Keratinocyte (primary cell): ENCODE data around the gene NCK1. TPM values are rescaled to one million over a fixed set of nuclear protein-coding genes. Genes with fewer than 3 reads are reported as not detected.

Source experiments
- DNase-seq: peaks from one replicate; pipeline ENCODE4 v3.0.0-alpha.2; 2011; ENCODE audit warnings: low read depth, missing footprints, low spot score
- FAIRE-seq: peaks from 2 replicates; lab custom pipeline; 2011; peaks lifted over from hg19 to GRCh38; lab: Jason Lieb, UNC
- H2AFZ ChIP-seq: 2 replicates; pipeline ENCODE4 v1.6.0; 2012; ENCODE audit warnings: low read length, control low read depth, inconsistent platforms; ENCODE audit not compliant: control insufficient read depth
- H3K27ac ChIP-seq: 2 replicates; pipeline ENCODE4 v1.5.1; 2011; ENCODE audit warnings: low read length; ENCODE audit not compliant: control insufficient read depth, insufficient read depth
- H3K27me3 ChIP-seq: 3 replicates; pipeline ENCODE4 v1.6.0; 2011; ENCODE audit warnings: low read length; ENCODE audit not compliant: control insufficient read depth, insufficient read depth; ENCODE audit errors: extremely low read depth
- H3K36me3 ChIP-seq, 2 experiments: 2 replicates in 1 of 2; 3 replicates in 1 of 2; pipeline ENCODE4 v1.5.1; 2011; ENCODE audit warnings: low read length in 2 of 2, mild to moderate bottlenecking in 1 of 2; ENCODE audit not compliant: control insufficient read depth in 2 of 2, insufficient read depth in 2 of 2; ENCODE audit errors: extremely low read depth in 1 of 2
- H3K4me1 ChIP-seq: 3 replicates; pipeline ENCODE4 v1.5.1; 2011; ENCODE audit warnings: low read length; ENCODE audit not compliant: control insufficient read depth, insufficient read depth; ENCODE audit errors: extremely low read depth
- H3K4me2 ChIP-seq: 3 replicates; pipeline ENCODE4 v1.6.0; 2011; ENCODE audit warnings: low read depth, low read length; ENCODE audit not compliant: control insufficient read depth, insufficient read depth; ENCODE audit errors: extremely low read depth
- H3K4me3 ChIP-seq, 3 experiments: fragments of 200-600 bp in 1 of 3; sonication (generic) in 1 of 3; 2 replicates in 2 of 3; 3 replicates in 1 of 3; pipeline ENCODE4 v1.5.1; 2011 to 2016; ENCODE audit warnings: low read length in 3 of 3, mild to moderate bottlenecking in 3 of 3, control low read depth in 2 of 3, inconsistent platforms in 1 of 3, low read depth in 1 of 3, mixed read lengths in 1 of 3, mixed run types in 1 of 3, moderate library complexity in 1 of 3; ENCODE audit not compliant: control insufficient read depth in 2 of 3, insufficient read depth in 2 of 3; ENCODE audit errors: extremely low read depth in 1 of 3
- H3K79me2 ChIP-seq: 2 replicates; pipeline ENCODE4 v1.6.0; 2012; ENCODE audit warnings: low read length; ENCODE audit not compliant: control insufficient read depth, insufficient read depth
- H3K9ac ChIP-seq: 3 replicates; pipeline ENCODE4 v1.6.0; 2011; ENCODE audit warnings: low read length; ENCODE audit not compliant: control insufficient read depth, insufficient read depth; ENCODE audit errors: extremely low read depth
- H3K9me1 ChIP-seq: 3 replicates; pipeline ENCODE4 v1.6.0; 2011; ENCODE audit warnings: low read length; ENCODE audit not compliant: control insufficient read depth, insufficient read depth; ENCODE audit errors: extremely low read depth
- H3K9me3 ChIP-seq: 2 replicates; pipeline ENCODE4 v1.5.1; 2012; ENCODE audit warnings: low read depth, low read length; ENCODE audit not compliant: control insufficient read depth
- H4K20me1 ChIP-seq: 3 replicates; pipeline ENCODE4 v1.6.0; 2011; ENCODE audit warnings: low read length; ENCODE audit not compliant: control insufficient read depth, insufficient read depth; ENCODE audit errors: extremely low read depth
- CTCF ChIP-seq, 3 experiments: IDR thresholded peaks in 1 of 3; conservative IDR thresholded peaks in 1 of 3; optimal IDR thresholded peaks in 1 of 3; 2 replicates in 2 of 3; 3 replicates in 1 of 3; pipeline versions ENCODE3 to v1.5.1; 2011; ENCODE audit warnings: low read length in 3 of 3, mild to moderate bottlenecking in 3 of 3, moderate library complexity in 2 of 3, control low read depth in 1 of 3, inconsistent platforms in 1 of 3; ENCODE audit not compliant: insufficient read depth in 2 of 3; ENCODE audit errors: extremely low read depth in 1 of 3
- EZH2 ChIP-seq: IDR thresholded peaks from one replicate; pipeline ENCODE4 v1.6.1; 2012; ENCODE audit warnings: inconsistent platforms, mild to moderate bottlenecking, low read length, moderate library complexity
- dilution Hi-C: fragments of 300-500 bp; cut with MboI; formaldehyde crosslinking; loops from one replicate; pipeline ENCODE4 v1.7.0; 2020; ENCODE audit warnings: low sequenced_read_pairs; ENCODE audit not compliant: extremely low pct_ligation_motif_present
- polyA plus RNA-seq, 5 experiments: library from polyadenylated mRNA; depleted of rRNA in 3 of 5; stranded (reverse) in 3 of 5; stranded (forward) in 1 of 5; unstranded in 1 of 5; fragments of >200 nt; gene quantifications; 1 replicate in 1 of 5; 2 replicates in 3 of 5; 3 replicates in 1 of 5; pipeline versions ENCODE4 v1.2.1 to v1.2.3, GENCODE V29; 2011 to 2012; ENCODE audit warnings: missing spikeins in 2 of 5, low read depth in 1 of 5, low replicate concordance in 1 of 5

The NCK1 gene
- polyA plus RNA-seq, 1 donor (not counting 4 experiments of a cell fraction or from before 2014, with no cell fraction given) = 57.9 TPM

DNA sequence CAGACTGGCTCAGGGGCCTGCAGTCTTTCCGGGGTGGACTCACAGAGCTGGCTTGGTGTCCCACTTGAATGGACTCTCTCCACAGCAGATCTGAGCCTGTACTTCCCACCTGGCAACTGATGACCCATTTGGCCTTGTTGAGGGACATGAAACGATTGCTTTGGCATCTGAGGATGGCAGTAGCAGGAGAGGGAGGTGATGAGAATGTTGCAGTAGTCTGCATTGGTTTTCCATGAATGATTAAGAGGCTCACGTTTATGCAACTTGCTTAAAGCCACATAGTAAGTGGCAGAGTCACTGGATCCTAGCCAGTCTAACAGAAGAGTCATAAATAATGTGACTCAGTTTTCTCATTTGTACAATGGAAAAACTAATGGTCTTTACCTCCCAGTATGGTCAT is 117.7 kb downstream of the NCK1 start:
- Histone ChIP-seq H3K27me3 (no peaks in the 10 kb centered on the region), H3K79me2 (peaks cover 67% of the 10 kb centered on the region), H3K9me3 (no peaks in the 10 kb centered on the region), H4K20me1 (peaks cover 16% of the 10 kb centered on the region), H3K4me2 (no peak overlapping the region), H3K36me3 (peaks cover 35 to 52% of the 10 kb centered on the region in 2 experiments), H3K9me1 (peaks cover 8% of the 10 kb centered on the region), H3K4me1 (peaks cover 26% of the 10 kb centered on the region), H3K27ac (no peak overlapping the region), H3K9ac (no peak overlapping the region), H3K4me3 (no peak overlapping the region), H2AFZ (no peak overlapping the region)
- no peak for TF ChIP-seq CTCF (optimal IDR thresholded peaks at IDR 0.05 in 1 of 3, IDR thresholded peaks at IDR 0.05 in 1 of 3, conservative IDR thresholded peaks at IDR 0.05 in 1 of 3; ENCODE audit: extremely low read depth in 1 of 3, insufficient read depth in 2 of 3, low read length in 3 of 3)
- TF ChIP-seq EZH2 = no peak
- no peak for DNase-seq
- dilution Hi-C loops = no loop called here
- peak; percentile 79 for FAIRE-seq

DNA sequence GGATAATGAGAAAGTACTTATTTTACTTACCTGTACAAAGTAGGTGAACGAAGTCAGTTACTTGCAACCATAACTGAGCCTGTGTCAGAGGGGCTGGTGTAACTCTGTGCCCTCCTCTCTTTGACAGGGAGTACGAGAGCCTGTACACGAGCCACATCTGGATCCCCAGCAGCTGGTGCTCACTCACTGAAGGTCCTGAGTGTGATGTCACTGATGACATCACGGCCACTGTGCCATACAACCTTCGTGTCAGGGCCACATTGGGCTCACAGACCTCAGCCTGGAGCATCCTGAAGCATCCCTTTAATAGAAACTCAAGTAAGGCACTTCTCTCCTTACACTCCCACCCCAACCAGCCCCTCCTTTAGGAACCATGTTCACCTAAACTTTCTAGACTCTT is 120.0 kb downstream of the NCK1 start:
- dilution Hi-C loops = no loop called here
- no peak for FAIRE-seq
- DNase-seq = no peak
- Histone ChIP-seq H3K79me2 (peaks cover 49% of the 10 kb centered on the region), H3K9me3 (no peaks in the 10 kb centered on the region), H3K27ac (no peak overlapping the region), H3K9ac (no peak overlapping the region), H3K4me3 (no peak overlapping the region), H2AFZ (no peak overlapping the region), H4K20me1 (peaks cover 10% of the 10 kb centered on the region), H3K9me1 (peaks cover 3% of the 10 kb centered on the region), H3K4me1 (peaks cover 40% of the 10 kb centered on the region), H3K36me3 (peaks cover 31 to 45% of the 10 kb centered on the region in 2 experiments), H3K4me2 (no peak overlapping the region), H3K27me3 (no peaks in the 10 kb centered on the region)
- TF ChIP-seq CTCF (optimal IDR thresholded peaks at IDR 0.05 in 1 of 3, IDR thresholded peaks at IDR 0.05 in 1 of 3, conservative IDR thresholded peaks at IDR 0.05 in 1 of 3; ENCODE audit: extremely low read depth in 1 of 3, insufficient read depth in 2 of 3, low read length in 3 of 3) (no peak), EZH2 (no peak)
